RPMI7951 (cell line): ENCODE measurements around the gene PHYKPL. TPM values are rescaled to one million over a fixed set of nuclear protein-coding genes. Genes with fewer than 3 reads are reported as not detected.
A peak's percentile ranks its signal among the peaks of the same experiment; 100 is the strongest.
"Not testable (repeated sequence)": the region's sequence is repeated elsewhere in the genome, so short reads cannot be mapped to it uniquely, and the experiment has no call there.

ENCODE experiments used
- DNase-seq: peaks from one replicate; pipeline ENCODE4 v3.0.0-alpha.2; 2012; ENCODE audit warnings: low read depth
- total RNA-seq: library from RNA; depleted of rRNA; stranded (reverse); fragments of >200 nt; shearing (Covaris generic); gene quantifications from 2 replicates; pipeline ENCODE4 v1.2.3, GENCODE V29; 2014

Gene PHYKPL
- total RNA-seq, 1 experiment from 2014 or later: 6.5 TPM

DNA sequence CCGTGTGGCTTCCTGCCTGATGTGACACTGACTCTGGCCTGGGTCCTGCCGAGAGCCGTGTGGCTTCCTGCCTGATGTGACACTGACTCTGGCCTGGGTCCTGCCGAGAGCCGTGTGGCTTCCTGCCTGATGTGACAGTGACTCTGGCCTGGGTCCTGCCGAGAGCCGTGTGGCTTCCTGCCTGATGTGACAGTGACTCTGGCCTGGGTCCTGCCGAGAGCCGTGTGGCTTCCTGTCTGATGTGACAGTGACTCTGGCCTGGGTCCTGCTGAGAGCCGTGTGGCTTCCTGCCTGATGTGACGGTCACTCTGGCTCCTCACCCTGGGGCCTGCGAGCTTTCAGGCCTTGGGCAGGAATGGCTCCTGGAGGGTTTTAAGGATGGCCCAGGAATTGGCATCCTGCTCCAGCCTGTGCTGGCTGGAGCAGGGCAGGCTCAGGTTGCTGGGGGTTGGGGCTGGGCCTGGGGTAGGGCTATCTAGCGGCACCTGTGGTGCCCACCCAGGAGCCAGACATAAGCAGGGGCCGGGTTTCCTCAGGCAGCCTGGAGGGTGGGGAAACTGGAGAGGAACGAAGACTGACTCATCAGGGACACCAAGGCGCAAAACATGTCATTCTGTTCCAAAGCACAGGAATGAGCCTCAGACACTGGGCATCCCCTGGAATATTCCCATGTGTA is 7.2 kb upstream of the PHYKPL start:
- DNase-seq: not testable (repeated sequence)

DNA sequence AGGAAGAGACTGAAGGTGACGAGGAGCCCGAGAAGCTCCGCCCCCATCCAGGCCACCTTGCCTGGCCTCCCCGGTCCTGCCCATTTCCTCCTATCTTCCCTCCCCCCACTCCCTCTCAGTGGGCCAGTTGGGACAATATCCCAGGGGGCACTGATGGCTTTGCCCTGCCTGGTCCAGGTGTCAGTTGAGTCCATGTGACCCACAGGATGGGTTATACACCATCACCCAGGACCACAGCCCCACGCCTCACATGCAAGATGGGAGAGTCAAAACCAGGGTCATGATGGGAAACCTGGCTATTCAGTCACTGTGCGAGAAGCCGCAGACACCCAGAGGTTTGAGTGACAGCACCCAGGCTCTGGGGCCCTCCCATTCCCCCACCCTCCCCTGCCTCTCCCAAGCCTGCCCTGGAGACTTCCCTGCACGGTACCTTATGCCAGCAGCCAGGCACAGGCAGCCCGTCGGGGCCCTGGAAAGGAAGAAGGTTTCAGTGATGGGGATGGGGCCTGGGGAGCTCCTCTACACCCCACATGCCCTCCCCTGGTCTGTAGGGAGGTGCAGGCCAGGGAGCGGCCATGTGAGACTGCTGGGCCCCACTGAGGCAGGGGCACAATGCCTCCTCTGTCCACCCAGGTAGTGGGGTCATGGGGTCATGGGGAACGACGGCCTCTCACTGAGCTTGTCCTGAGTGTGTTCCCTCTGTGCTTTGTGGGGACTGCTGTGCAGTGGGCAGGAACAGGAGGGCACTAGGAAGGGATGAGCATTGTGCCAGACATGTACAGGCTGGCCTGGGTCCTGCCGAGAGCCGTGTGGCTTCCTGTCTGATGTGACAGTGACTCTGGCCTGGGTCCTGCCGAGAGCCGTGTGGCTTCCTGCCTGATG is 6.3 kb upstream of the PHYKPL start:
- no peak for DNase-seq

- DNase-seq: no peak
Observed at GRCh38 chr5:178238313-178238635, 5.7 kb upstream of the PHYKPL start.

- DNase-seq: peak; percentile 95
Observed at GRCh38 chr5:178237431-178238312, 5.1 kb upstream of the PHYKPL start.

DNA sequence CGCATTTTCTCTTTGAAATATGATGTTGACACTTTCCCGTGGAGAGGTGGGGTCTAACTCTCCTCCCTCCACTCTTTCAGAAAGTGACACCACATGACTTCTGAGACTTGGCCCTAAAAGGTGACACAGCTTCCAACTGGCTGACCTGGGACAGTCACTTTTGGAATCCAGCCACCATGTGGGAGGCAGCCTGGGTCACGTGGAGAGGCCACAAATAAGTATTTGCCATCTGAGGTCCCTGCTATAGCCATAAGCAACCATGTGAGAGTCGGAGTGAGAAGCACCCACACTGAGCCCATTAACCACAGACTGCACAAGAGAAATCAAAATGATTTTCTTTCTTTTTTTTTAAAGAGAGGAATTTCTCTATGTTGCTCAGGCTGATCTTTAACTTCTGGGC is 4.1 kb upstream of the PHYKPL start:
- peak; percentile 57 for DNase-seq

DNA sequence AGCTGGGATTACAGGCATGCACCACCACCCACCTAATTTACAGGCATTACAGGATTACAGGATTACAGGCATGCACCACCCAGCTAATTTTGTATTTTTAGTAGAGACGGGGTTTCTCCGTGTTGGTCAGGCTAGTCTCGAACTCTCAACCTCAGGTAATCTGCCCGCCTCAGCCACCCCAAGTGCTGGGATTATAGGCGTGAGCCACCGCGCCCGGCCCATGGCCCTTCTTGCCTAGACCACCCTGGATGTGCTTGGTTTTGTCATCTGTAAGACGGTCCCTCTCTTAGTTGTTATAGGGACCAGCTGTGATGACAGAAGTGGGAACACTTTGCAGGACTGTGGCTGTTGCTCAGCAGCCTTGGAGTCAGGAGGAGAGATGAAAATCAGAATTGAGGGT is 3.5 kb upstream of the PHYKPL start:
- DNase-seq: no peak

DNA sequence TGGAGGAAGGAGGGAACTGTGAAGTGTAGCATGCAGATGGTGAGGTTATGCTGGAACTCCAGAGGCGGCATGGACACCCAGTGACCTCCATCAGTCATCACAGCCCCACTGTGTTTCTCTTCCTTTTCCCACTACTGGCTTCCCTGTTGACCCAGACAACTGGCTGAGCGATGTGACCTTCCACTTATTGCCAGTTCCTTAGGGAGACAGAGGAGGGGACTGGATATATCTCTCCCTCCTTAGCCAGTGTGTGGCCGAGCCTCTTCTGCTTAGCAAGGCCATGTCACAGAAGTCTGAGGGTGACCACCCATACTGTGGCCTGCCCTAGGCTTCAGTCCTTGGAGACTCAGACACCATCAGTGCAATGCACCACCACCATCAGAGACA is 3.0 kb upstream of the PHYKPL start:
- DNase-seq: no peak

DNA sequence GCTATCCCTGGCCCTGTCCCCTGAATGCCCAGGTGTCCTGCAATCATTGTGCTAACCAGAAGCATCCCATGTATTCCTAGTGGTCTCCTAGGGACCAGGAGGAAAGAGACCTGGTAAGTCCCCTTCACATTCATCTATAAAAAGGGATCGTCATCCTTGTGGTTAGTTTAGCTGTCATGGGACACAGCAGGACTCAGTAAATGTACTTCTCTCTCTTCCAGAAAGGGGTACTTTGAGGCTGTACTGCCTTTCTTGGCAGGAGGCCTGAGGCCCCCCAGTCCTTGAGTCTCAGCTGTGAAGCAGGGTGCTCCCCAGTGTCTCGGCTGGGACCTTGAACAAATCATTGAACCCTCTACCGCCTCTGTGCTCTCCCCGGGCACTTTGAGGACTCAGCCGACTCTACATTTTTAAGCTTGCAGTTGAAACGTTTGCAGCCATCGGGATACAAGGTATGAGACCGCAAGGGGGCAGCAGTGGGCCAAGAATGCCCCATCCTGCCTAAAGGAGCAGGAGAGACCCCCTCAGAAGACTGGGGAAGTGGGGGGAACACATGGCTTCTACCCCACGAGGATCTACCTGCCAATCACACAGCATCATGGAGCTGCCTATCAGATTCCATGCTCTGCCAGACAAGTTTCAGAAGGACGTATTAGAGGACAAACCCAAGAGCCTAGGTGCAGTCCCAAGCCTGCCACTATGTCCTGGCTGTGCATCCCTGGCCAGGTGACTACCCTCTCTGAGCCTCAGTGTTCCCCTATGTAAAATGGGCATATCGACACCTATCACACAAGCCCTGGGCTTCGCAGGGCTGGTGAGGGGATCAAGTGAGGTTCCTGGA is 2.4 kb upstream of the PHYKPL start:
- peak; percentile 49 for DNase-seq

- no peak for DNase-seq
Observed at GRCh38 chr5:178234121-178234749, 1.6 kb upstream of the PHYKPL start.

GRCh38 chr5:178232920-178233429 is 373 bp upstream of the PHYKPL start:
- no peak for DNase-seq

DNA sequence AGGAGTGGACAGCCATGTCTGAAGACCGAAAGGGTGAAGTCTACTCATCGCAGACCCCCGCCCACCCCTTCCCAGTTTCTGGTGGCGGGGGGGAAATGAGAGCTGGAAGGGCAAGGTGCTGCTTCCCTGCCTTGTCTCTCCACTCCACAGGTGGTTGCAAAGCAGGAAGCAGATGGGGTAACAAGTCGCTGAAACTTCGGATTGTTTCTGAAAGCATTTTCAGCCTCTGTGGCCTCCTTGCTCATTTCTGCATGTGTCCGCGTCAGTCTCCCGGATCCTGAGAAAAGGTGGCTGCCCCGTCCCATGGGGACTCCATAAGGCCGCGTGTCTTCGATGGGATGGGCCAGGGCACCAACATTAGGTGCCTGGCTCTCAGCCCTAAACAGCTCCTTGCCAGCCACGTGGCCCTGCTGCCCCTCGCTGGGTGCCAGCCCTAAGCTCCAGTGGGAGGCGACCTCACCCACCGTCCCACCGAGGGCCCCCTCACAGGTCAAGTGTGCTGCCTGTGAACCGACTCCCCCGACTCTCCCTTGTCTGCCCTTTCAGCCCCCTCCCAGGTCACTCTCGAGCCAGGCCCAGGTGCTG is 971 bp downstream of the PHYKPL start:
- DNase-seq: no peak

- DNase-seq: peak; percentile 26
Observed at GRCh38 chr5:178230879-178231538, 1.6 kb downstream of the PHYKPL start.

GRCh38 chr5:178229861-178230260 is 2.7 kb downstream of the PHYKPL start:
- no peak for DNase-seq

DNA sequence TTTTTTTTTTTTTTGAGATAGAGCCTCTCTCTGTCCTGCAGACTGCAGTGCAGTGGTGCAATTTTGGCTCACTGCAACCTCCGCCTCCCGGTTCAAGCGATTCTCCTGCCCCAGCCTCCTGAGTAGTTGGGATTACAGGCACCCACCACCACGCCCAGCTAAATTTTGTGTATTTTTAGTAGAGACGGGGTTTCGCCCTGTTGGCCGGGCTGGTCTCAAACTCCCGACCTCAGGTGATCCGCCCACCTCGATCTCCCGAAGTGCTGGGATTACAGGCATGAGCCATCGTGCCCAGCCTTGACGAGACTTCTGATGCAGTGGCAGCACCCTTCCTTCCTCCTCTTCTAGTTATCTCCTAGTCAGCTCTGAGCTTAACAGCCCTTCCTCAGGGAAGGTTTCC is 3.5 kb downstream of the PHYKPL start:
- DNase-seq: not testable (repeated sequence)

GRCh38 chr5:178228609-178229008 is 4.0 kb downstream of the PHYKPL start:
- DNase-seq: no peak

DNA sequence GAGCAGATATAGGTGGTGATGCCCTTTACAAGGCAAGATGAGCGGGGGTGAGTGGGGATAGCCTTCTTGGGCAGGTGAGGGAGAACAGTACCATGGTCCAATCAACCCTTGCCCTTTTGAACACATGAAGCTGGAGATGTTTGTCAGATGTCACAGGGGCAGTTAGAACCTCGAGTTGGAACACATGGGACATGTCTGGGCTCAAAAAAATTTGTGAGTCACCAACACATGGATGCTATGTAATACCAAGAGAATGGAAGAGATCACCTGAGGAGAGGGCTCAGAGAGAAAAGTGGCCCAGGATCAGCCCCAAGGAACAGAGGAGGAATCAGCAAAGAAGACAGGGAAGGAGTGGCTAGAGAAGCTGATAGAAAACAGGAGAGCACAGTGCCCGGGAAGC is 4.7 kb downstream of the PHYKPL start:
- no peak for DNase-seq

- DNase-seq: peak; percentile 49
Observed at GRCh38 chr5:178227138-178227659, 5.4 kb downstream of the PHYKPL start.

GRCh38 chr5:178225174-178225573 is 7.4 kb downstream of the PHYKPL start:
- no peak for DNase-seq

DNA sequence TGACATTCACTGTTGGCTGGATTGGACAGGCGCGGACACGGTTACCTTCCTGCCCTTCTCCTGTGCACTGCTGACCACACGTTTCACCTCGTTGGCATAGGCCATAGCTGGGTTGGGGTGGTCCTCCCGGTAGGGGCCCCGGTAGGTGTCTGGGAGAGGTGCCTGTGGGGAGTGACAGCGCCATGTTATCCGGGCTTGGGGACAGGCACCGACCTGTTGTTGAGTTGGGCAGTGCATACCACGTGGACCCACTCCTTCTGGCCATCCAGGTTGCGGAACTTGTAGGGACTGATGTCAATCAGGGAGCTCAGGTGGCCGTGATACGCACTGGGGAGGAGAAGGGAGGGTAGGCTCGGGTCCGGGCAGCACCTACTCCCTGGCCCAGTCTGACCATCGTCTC is 8.2 kb downstream of the PHYKPL start:
- DNase-seq: no peak
